ENCODE results near the gene PDLIM4.
A peak's percentile ranks its signal among the peaks of the same experiment; 100 is the strongest.

PDLIM4 gene, protein sequence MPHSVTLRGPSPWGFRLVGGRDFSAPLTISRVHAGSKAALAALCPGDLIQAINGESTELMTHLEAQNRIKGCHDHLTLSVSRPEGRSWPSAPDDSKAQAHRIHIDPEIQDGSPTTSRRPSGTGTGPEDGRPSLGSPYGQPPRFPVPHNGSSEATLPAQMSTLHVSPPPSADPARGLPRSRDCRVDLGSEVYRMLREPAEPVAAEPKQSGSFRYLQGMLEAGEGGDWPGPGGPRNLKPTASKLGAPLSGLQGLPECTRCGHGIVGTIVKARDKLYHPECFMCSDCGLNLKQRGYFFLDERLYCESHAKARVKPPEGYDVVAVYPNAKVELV

DNA sequence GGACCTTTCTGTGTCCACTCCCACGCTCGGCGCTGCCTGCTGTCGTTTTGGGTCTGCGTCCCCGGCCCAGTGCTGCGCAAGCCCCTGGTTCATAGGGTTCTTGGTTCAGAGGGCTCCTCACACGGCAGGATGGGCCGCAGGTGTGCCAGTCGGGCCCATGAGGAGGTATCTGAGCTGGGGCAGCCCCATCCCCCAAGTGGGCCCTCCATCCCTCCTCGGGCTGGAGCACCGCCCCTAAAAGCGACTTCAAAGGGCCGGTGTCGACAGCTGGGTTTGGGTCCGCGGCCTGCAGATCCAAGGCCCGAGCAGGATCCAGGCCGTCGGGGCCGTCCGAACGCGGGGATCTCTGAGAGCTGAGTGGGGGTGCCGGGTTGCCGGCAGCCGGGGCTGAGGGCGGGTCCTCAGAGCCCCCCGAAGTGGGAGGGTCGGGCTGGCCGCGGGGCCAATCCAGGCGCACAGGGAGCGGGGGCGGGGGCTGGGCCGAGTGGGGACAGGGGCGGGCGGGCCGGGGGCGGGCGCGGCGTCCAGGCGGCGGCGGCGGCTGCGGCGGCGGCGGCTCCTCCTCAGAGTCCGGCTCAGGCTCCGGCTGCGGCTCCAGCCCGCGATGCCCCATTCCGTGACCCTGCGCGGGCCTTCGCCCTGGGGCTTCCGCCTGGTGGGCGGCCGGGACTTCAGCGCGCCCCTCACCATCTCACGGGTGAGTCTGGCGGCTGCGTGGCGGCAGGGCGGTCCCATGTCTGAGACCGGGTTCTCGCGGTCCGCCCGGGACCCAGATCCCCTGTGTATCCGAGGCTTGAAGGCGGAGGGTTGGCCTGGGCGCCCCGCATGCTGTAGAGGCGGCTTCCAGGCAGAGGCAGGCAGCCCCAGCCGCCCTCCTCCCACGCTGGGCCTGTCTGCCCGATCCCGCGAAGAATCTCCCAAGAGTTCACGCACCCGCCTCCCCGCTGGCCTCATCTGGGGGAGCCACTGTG lies at the start of gene PDLIM4:
Gene PDLIM4 (plus strand): TSS at position 566 of the 971 bp plus-strand sequence. CDS start 39 bp downstream, at position 605.
- no peak for DNase-seq (ENCODE audit: extremely low read depth, low read depth)
- peak within 1 kb of the TSS; percentile 67 for H3K4me3 ChIP-seq (replicated peaks; ENCODE audit: low read depth, low read length)

DNA sequence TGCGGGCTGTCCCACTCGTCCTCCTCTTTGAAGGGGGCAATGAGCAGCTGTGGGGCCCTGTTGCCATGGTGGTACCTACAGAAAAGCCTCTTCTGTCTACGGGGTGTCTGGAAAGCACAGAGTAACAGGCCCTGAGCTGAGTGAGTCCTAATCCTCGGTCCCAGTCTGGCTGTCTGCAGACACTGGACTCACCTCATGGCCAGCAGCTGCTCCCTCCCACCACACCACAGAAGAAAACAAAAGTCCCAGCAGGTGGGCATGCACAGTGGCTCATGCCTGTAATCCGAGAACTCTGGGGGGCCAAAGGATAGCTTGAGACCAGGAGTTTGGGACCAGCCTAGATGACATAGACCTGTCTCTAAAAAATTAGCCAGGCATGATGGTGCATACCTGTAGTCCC lies 49.7 kb upstream of the PDLIM4 start:
- TF ChIP-seq, protein P1, sequence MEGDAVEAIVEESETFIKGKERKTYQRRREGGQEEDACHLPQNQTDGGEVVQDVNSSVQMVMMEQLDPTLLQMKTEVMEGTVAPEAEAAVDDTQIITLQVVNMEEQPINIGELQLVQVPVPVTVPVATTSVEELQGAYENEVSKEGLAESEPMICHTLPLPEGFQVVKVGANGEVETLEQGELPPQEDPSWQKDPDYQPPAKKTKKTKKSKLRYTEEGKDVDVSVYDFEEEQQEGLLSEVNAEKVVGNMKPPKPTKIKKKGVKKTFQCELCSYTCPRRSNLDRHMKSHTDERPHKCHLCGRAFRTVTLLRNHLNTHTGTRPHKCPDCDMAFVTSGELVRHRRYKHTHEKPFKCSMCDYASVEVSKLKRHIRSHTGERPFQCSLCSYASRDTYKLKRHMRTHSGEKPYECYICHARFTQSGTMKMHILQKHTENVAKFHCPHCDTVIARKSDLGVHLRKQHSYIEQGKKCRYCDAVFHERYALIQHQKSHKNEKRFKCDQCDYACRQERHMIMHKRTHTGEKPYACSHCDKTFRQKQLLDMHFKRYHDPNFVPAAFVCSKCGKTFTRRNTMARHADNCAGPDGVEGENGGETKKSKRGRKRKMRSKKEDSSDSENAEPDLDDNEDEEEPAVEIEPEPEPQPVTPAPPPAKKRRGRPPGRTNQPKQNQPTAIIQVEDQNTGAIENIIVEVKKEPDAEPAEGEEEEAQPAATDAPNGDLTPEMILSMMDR (IDR thresholded peaks at IDR 0.05; ENCODE audit: low read depth, low read length, missing control alignments) = no peak

More for the DNA sequence above, at the start of gene PDLIM4:
- TF ChIP-seq, protein P1 (IDR thresholded peaks at IDR 0.05; ENCODE audit: low read depth, low read length, missing control alignments) = no peak

DNA sequence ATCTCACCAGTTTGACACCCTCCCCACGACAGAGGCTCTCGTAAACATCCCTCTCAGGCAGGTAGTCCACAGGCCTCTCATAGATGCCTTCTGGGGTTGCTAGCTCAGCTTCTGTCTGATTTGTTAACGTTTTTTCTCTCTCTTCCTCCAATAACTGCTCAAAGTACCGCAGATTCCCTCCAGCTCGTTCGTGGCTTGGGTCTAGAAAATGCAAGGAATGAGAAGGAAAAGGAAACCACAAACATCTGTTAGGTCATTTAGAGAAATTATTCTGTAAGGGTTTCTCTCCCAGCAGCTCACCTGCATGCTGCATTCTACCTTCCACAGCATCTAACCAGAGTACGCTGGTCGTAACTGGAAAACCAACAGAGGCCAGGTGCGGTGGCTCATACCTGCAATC lies 48.4 kb upstream of the PDLIM4 start:
- no peak for DNase-seq (ENCODE audit: extremely low read depth, low read depth)
- TF ChIP-seq, protein P1 (IDR thresholded peaks at IDR 0.05; ENCODE audit: low read depth, low read length, missing control alignments) = no peak

More for the DNA sequence above, 49.7 kb upstream of the PDLIM4 start:
- no peak for DNase-seq (ENCODE audit: extremely low read depth, low read depth)
- H3K4me3 ChIP-seq (replicated peaks; ENCODE audit: low read depth, low read length) = no peak overlapping the region

DNA sequence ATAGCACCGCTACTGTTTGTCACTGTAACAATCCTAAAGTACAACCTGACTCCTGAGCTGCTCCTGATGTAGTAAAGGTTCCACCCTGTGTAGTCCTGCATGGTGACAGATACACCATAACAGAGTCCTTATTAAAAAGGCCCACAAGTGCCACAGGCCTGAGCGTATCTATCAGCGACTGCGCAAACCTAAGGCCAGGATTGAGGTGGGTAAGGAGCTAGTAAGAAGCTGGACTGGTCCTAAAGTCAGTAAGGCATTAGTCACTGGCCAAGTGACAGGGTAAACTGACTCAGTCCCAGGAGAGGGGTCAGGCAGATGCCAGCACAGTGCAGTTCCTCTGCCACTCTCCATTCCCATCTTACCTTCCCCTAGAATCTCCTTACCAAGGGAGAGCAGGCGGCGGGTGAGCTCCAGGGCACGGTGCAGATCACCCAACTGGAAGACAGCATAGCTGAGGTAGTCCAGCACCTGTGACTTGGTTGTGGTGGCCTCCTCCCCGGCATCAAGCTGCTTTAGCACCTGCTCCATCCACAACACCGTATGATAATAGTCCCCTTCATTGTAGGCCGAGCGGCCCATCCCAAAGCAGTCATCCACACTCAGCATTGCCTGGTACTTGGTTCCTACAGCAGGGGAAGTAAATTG lies 47.5 kb upstream of the PDLIM4 start:
- DNase-seq (ENCODE audit: extremely low read depth, low read depth) = no peak
- TF ChIP-seq, protein P1 (IDR thresholded peaks at IDR 0.05; ENCODE audit: low read depth, low read length, missing control alignments) = no peak
- no peak overlapping the region for H3K4me3 ChIP-seq (replicated peaks; ENCODE audit: low read depth, low read length)

More for the DNA sequence above, 48.4 kb upstream of the PDLIM4 start:
- H3K4me3 ChIP-seq (replicated peaks; ENCODE audit: low read depth, low read length) = no peak overlapping the region

DNA sequence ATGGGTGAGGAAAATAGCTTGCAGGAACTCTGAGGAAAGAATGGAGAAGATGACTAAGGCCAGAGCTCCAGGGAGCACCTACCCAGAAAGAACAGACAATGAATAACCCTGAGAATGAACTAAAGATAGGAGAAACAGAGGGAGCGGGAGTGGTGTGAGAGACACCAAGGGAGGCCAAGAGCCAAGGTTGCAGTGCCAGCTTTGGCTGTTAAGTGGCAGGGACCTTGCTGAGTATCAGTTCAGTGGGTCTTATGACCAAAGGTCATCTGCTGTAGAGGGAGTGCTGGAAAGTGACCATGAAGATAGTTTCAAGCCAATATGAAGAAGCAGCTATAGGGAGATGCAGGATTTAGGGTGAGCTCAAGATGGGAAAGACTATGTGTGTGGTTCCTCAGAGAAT lies 46.6 kb upstream of the PDLIM4 start:
- TF ChIP-seq, protein P1 (IDR thresholded peaks at IDR 0.05; ENCODE audit: low read depth, low read length, missing control alignments) = no peak
- DNase-seq (ENCODE audit: extremely low read depth, low read depth) = no peak

DNA sequence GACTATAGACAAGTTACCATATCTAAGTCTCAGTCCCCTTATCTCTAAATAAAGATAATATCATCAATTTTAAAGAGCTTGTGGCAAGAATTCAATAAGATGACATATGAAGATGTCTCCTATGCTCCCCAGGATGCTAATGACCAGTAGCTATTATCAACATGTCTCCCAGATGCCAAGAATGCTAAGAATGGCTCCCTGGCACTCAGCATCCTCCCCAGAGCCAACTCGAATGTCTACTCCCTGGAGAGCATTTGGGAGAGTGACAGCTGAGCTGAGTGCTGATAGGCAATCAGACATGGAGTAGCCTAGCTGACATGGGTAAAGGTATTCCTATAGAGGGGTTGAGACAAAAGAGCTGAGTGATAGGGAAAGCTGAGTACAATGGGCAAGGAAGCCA lies 45.7 kb upstream of the PDLIM4 start:
- TF ChIP-seq, protein P1 (IDR thresholded peaks at IDR 0.05; ENCODE audit: low read depth, low read length, missing control alignments) = no peak
- no peak for DNase-seq (ENCODE audit: extremely low read depth, low read depth)
- H3K4me3 ChIP-seq (replicated peaks; ENCODE audit: low read depth, low read length) = no peak overlapping the region

More for the DNA sequence above, 46.6 kb upstream of the PDLIM4 start:
- no peak overlapping the region for H3K4me3 ChIP-seq (replicated peaks; ENCODE audit: low read depth, low read length)

All from HFF-Myc (cell line).